Fibroblast of skin of right quadriceps (primary cell): ENCODE data around the gene PLEKHA3.
"Not testable (repeated sequence)": the region's sequence is repeated elsewhere in the genome, so short reads cannot be mapped to it uniquely, and the experiment has no call there.

Experiments used
- DNase-seq: peaks from one replicate; pipeline ENCODE4 v3.0.0-alpha.2; 2013

PLEKHA3 gene

GRCh38 chr2:178479275-178479616 lies 1.0 kb upstream of the PLEKHA3 start:
- no peak for DNase-seq

DNA sequence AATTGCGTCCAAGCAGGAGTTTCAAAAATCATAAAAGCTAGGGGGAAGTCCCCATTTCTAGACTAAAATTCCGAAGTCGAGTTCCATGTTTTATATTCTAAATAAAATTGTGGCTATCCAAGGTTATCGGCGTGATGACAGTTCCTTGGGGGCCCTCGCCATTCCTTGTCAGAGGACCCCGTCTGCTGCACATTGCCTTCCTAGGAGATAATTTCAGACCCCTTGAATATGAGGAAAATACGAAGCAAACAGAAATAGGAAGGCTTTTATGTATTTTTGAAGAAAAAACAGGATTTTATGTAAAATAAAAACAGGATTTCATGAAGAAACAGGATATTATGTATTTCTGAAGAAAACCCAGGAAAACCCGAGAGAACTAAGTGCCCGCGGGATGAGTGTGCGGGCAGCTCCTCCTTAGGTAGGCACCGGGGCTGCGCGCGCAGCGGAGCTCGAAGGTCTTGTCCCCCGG lies 465 bp upstream of the PLEKHA3 start:
- DNase-seq = no peak

DNA sequence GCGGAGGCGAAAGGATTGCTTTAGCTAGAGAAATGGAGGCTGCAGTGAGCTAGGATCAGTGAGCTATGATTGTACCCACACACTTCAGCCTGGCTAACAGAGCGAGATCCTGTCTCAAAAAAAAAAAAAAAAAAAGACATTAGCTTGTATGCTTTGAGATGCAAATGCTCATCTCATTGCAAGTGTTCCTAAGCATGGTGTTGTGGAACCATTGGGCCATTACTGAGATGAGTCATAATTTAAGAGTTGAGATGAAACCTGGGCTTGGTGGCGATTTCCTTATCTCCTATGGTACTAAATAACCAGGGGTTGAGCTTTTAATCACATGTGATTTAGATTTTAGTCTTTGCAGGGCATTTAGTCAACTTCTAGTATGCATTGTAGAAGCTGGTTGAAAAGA lies 2.2 kb downstream of the PLEKHA3 start:
- DNase-seq = no peak

DNA sequence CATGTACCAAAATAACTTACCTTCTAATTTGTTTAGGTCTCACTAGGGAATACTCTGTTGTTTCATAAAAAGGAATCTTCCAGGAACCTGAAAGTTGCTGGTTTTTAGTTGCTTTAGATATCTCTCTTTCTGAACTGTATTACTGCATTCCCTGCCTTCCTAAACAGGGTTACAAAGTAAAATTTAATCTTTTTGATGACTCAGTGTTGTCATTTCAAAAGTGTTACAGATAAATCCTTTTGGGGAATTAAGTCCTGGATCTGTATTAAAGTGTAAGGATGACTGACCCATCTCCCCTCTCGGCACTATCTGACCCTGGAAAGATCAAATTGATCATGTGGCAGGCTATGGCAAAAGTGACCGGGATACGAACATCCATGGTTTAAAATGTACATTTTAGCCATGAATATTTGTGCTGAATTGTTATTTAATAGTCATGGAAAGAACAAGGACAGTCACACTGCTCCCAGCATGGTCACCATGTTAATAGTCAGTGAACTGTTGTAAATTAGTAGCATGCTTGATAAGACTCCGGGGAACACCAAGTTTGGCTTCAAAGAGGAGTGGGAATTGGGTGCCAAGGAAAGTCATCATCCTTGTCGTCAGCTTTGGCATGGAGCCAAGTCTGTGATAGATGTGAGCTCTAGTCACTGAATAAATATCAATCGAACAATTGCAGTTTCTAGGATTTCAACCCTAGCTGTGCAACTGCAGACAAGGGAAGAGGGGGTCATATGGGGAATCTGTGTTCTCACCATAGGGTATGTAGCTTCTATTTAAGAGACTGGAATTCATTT lies 4.2 kb downstream of the PLEKHA3 start:
- peak; percentile 31 for DNase-seq

- DNase-seq = peak; percentile 8
Observed at GRCh38 chr2:178485356-178485755, 5.1 kb downstream of the PLEKHA3 start.

- no peak for DNase-seq
Observed at GRCh38 chr2:178491612-178492011, 11.4 kb downstream of the PLEKHA3 start.

DNA sequence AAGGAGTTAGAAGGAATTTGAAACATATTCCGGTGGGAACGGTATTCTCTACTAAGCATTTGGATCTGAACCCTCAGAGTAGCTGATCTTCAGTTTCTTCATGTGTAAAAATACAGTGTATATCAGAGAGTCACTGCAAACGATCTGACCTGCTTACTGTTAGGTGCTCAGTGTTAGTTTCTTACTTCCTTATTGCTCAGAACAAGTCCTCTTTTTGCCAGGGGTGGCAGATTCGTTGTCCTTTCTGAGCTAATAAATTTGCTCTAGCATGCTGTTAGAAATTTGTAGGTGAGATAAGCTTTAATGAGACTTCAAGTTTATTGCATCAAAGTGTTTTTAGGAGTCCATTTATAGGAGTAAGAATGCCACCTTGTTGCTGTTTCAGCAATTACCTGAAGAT lies 15.8 kb downstream of the PLEKHA3 start:
- no peak for DNase-seq

- DNase-seq = no peak
Observed at GRCh38 chr2:178498137-178498536, 17.9 kb downstream of the PLEKHA3 start.

GRCh38 chr2:178499640-178500039 lies 19.4 kb downstream of the PLEKHA3 start:
- DNase-seq = no peak

DNA sequence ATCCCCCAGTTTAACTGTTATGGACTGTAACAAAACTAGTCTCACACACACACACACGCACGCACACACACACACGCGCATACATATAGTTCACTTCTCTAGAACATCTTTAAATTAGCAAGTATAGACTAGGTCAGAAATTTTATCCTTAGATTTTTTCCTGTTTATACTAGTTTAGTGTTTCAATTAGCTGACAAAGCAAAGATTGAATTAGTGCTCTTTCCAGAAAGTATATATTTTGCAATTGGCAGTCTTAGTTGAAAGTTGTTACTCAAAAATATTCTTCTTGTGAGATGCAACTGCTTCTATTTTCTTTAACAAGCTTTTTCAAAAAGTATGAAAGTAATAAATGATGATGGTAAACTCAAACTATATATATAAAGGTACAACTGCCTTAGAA lies 22.5 kb downstream of the PLEKHA3 start:
- no peak for DNase-seq

GRCh38 chr2:178506101-178506500 lies 25.8 kb downstream of the PLEKHA3 start:
- no peak for DNase-seq

DNA sequence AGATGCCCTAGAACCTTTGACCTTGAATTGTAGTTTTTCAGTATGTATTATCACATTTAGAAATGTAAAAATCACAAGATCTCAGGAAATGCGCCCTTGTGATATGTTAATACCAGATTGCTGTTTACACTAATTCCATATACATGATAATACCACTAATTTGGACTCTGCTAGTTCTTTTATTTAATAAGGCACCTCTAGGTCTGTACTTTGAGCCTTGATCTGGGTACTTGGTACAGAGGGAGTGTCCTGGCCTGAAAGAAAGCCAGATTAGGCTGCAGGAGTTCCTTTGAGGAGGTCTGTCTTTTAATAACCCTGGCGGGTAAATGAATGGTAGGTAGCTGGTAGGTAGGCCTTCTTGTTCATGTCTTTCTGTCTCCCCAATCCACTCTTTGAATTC lies 26.3 kb downstream of the PLEKHA3 start:
- DNase-seq = no peak

- no peak for DNase-seq
Observed at GRCh38 chr2:178506949-178507348, 26.7 kb downstream of the PLEKHA3 start.

DNA sequence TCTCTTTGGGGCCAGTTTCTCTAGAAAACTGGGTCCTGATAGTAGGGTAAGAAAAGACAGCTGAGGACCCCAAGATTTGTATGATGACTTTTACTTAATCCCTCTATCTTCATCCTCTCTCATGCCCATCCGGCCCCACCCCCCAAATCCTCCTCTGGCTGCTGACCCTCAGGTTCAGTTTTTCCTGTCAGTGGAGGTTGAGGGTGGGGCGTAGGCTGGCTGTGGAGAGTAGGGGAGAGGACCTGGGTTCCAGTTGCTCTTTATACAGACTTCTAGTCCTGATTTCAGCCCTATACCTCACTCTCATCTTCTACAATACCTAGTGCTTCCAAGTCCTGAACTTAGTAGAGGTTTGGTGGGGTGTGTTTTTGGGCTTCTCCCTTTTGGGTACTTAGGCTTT lies 28.4 kb downstream of the PLEKHA3 start:
- DNase-seq = no peak

DNA sequence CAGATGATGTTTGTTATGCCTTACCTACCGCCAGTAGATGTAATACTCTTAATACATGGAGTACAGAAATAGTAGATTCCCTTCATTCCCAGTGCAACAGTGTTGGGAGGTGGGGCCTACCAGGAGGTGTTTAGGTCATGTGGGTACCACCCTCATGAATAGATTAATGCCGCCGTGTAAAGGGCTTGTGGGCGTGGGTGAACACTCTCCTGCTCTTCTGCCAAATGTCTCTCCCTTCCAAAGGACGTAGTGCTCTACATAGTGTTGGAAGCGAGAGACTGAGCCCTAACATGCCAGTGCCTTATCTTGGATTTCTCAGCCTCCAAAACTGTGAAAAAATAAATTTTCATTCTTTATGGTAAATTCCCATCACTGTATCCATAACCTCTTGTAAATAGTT lies 30.1 kb downstream of the PLEKHA3 start:
- no peak for DNase-seq

- peak; percentile 32 for DNase-seq
Observed at GRCh38 chr2:178512484-178512883, 32.2 kb downstream of the PLEKHA3 start.

- peak; percentile 18 for DNase-seq
Observed at GRCh38 chr2:178513876-178514275, 33.6 kb downstream of the PLEKHA3 start.

DNA sequence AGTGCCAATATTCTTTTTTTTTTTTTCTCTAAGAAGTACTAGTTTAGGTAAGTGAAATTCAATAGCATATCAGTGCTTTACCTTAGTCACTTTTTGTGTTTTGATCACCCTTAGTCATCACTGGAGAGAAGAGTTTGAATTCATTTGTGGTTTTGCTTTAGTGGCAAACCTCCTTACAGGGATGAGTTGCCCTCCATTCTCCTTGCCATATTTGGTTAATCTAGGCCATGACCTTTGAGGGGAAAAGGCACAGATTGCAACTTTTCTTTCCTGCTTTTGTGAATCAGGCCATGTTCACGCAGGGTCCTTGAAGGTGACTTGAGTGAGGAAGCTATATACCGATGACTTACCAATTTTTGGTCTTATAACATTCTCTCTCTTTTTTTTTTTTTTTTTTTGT lies 34.4 kb downstream of the PLEKHA3 start:
- peak; percentile 74 for DNase-seq

- DNase-seq = peak; percentile 35
Observed at GRCh38 chr2:178517496-178517895, 37.2 kb downstream of the PLEKHA3 start.

GRCh38 chr2:178521304-178522150 lies 41.3 kb downstream of the PLEKHA3 start:
- no peak for DNase-seq

GRCh38 chr2:178522950-178523595 lies 42.8 kb downstream of the PLEKHA3 start:
- DNase-seq = peak; percentile 82

DNA sequence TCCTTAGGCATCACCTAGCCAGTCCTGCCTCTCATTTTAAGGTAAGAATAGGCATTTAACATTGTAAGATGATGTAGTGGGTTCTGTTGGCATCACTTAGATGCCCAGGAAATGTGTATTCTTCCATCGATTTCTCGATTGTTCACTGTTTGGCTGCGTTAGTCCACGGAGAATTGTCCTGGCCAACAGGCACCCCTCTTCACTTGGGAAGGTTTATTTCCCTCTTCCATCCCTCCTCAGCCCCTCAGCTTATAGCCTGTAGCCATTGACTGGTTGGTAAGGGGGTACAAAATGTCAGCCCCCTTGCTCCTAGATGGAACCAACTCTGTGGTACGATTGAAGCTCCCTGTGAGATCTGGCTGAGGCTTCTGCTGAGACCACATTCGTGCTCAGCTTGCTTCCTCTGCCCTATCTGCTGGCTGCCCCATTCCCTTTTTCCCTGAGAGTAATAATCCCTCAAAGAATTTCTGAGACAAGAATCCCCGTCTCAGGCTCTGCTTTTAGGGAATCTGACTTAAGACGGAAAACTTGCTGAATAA lies 43.4 kb downstream of the PLEKHA3 start:
- no peak for DNase-seq

GRCh38 chr2:178525010-178525409 lies 44.8 kb downstream of the PLEKHA3 start:
- DNase-seq = not testable (repeated sequence)
